Transverse colon (tissue), 4 donors: Measurements from ENCODE around the gene GNPAT.

ENCODE experiments used
- CTCF ChIP-seq, 5 experiments: fragments of 200-600 bp in 3 of 5; fragments of 450-650 bp in 2 of 5; sonication (generic) in 3 of 5; IDR thresholded peaks; 1 replicate in 2 of 5; 2 replicates in 3 of 5; pipeline ENCODE4 v1.5.1; 2016 to 2017; ENCODE audit warnings: antibody characterized with exemption in 5 of 5, inconsistent platforms in 3 of 5, mild to moderate bottlenecking in 2 of 5, moderate library complexity in 1 of 5
- POLR2A ChIP-seq: fragments of 450-650 bp; IDR thresholded peaks from one replicate; pipeline ENCODE4 v1.6.1; 2016; ENCODE audit warnings: antibody characterized with exemption, mild to moderate bottlenecking, moderate library complexity
- POLR2AphosphoS5 ChIP-seq, 3 donors: sonication (generic); formaldehyde crosslinking; IDR thresholded peaks; one replicate each; pipeline ENCODE4 v1.6.1; 2016; ENCODE audit warnings: antibody characterized with exemption in 3 of 3

DNA sequence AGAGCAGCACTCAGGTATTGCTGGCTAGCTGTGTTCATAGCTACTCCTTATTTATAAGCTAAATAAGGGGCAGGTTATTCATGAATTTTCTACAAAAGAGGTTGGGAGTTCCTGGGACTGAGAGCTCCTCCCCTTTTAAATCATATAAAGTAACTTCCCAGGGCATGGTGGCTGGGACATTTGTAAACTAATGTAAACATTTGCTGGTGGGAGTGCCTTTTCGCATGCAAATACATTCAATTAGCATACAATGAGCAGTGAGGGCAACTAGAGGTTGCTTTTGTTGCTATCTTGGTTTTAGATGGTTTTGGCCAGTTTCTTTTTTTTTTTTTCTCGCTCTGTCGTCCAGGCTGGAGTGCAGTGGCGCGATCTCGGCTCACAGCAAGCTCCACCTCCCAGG is 43.4 kb downstream of the GNPAT start:
- TF ChIP-seq POLR2AphosphoS5 (IDR thresholded peaks at IDR 0.05) (no peak), CTCF (IDR thresholded peaks at IDR 0.05) (no peak), POLR2A (no peak)
